Suppressor macrophage treated with lipopolysaccharide for 1 hour (primary cell): ENCODE measurements around the gene HPSE2.
A peak's percentile ranks its signal among the peaks of the same experiment; 100 is the strongest.
"Not testable (repeated sequence)": the region's sequence is repeated elsewhere in the genome, so short reads cannot be mapped to it uniquely, and the experiment has no call there.

ENCODE experiments used
- DNase-seq, 3 donors: peaks; one replicate each; pipeline ENCODE4 v3.0.0-alpha.2; 2020 to 2022

The HPSE2 gene

GRCh38 chr10:99235658-99236626, at the start of gene HPSE2:
TSS of gene HPSE2 (minus strand) at chr10:99235852.
- DNase-seq, result no peak

GRCh38 chr10:99280472-99280871, 44.8 kb upstream of the HPSE2 start:
- DNase-seq, result no peak

GRCh38 chr10:99279626-99280111, 44.0 kb upstream of the HPSE2 start:
- no peak for DNase-seq

GRCh38 chr10:99276848-99277486, 41.3 kb upstream of the HPSE2 start:
- peak; percentile 29 to 45 (median 41) for DNase-seq

- no peak for DNase-seq
Observed at GRCh38 chr10:99266383-99266782, 30.7 kb upstream of the HPSE2 start.

GRCh38 chr10:99248824-99249223, 13.2 kb upstream of the HPSE2 start:
- DNase-seq, result no peak

GRCh38 chr10:99247893-99248292, 12.2 kb upstream of the HPSE2 start:
- not testable (repeated sequence) for DNase-seq

GRCh38 chr10:99236627-99237309, 1.1 kb upstream of the HPSE2 start:
- DNase-seq, result no peak

GRCh38 chr10:99234791-99235657, 628 bp downstream of the HPSE2 start:
- DNase-seq, result peak; percentile 54 to 62 (median 58)

- DNase-seq, result peak; percentile 86 to 92 (median 91)
Observed at GRCh38 chr10:99234041-99234790, 1.4 kb downstream of the HPSE2 start.

- DNase-seq, result no peak
Observed at GRCh38 chr10:99233689-99234037, 2.0 kb downstream of the HPSE2 start.

GRCh38 chr10:99233000-99233688, 2.5 kb downstream of the HPSE2 start:
- DNase-seq, result no peak

- DNase-seq, result peak in 1 of 3 donors; percentile 5
Observed at GRCh38 chr10:99232360-99232999, 3.2 kb downstream of the HPSE2 start.

- no peak for DNase-seq
Observed at GRCh38 chr10:99224766-99225165, 10.9 kb downstream of the HPSE2 start.

- DNase-seq, result no peak
Observed at GRCh38 chr10:99207340-99207739, 28.3 kb downstream of the HPSE2 start.

GRCh38 chr10:99203310-99203709, 32.3 kb downstream of the HPSE2 start:
- DNase-seq, result no peak

- no peak for DNase-seq
Observed at GRCh38 chr10:99172950-99173349, 62.7 kb downstream of the HPSE2 start.

- DNase-seq, result peak in 2 of 3 donors; percentile 27 to 42
Observed at GRCh38 chr10:99172128-99172738, 63.4 kb downstream of the HPSE2 start.

- no peak for DNase-seq
Observed at GRCh38 chr10:99170116-99170675, 65.5 kb downstream of the HPSE2 start.

GRCh38 chr10:99161165-99161564, 74.5 kb downstream of the HPSE2 start:
- no peak for DNase-seq
